CD4-positive, alpha-beta T cell treated with Interleukin-1 beta for 1 hour (primary cell): ENCODE data around the gene FBXO24.
A peak's percentile ranks its signal among the peaks of the same experiment; 100 is the strongest.

ENCODE experiments used
- DNase-seq, 2 donors: peaks; one replicate each; pipeline ENCODE4 v3.0.0-alpha.2; 2020 to 2022

The FBXO24 gene

GRCh38 chr7:100574362-100575205 is 11.5 kb upstream of the FBXO24 start:
- DNase-seq: no peak

- no peak for DNase-seq
These were observed 10.9 kb upstream of the FBXO24 start for GRCh38 chr7:100575206-100575631.

DNA sequence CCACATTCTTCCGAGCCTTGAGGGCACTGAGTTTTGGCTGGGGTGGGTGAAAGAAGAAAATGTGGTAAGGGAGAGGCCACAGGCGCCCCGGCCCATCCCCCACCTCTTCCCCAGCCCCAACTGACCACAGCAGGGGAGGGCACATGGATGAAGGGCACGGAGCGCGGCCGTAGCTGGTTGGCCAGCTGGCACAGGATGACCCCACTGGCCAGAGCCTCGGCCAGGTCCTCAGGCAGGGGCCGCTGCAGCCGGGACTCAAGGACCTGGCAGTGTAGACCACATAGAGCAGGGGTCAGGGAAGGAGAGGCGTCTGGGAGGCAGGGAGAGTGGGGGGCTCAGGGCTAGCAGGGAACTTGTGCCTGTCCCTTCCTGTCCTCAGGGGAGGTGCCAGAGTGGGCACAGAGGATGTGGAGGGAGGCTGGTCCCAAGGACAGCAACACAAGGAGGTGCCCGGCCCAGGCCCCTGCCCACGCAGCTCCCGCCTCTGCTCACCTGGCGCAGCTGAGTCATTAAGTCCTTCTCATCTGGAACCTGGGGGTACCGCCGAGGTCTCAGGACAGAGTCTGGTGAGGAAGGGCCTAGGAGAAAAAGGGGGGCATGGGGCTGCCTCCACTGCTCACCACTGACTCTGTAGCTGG is 10.3 kb upstream of the FBXO24 start:
- no peak for DNase-seq

- no peak for DNase-seq
These were observed 9.6 kb upstream of the FBXO24 start for GRCh38 chr7:100576384-100576993.

DNA sequence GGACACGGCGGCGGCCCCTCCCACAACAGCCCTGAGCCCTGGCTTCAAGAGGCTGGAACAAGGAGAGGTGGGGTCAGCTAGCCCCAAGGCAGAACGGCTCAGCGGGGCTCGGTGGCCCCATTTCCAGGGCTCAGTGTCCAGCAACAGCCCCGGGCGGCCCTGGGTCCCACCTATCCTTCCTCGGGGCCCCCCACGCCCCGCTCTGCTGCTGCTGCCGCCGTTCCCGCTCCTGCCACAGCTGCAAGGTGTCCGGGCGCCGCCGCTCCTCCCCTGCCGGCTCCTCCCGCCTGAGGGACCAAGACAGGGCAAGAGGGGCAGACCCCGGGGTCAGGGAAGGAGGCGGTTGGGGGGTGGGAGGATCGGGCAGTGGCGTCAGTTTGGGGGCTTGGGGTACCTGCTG is 9.0 kb upstream of the FBXO24 start:
- no peak for DNase-seq

DNA sequence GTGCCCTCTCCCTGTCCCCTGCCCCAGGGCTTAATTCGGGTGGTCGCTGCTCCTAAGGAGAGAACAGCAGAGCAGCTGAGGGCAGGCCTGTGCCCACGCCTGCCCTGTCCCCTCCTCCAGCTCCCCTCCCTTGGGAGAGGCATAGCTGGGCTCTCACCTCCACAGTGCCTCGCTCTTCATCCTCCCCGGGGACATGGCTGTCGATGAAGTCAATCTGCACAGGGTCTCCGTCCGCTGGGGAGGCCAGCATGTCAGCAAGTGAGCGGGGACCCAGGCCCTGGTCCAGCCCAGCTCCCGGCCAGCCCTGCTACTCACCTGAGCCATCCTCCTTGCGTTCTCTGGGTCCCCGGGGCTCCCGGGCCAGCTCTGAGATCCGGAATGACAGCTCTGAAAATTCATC is 8.6 kb upstream of the FBXO24 start:
- DNase-seq: no peak

GRCh38 chr7:100578246-100579183 is 7.6 kb upstream of the FBXO24 start:
- no peak for DNase-seq

DNA sequence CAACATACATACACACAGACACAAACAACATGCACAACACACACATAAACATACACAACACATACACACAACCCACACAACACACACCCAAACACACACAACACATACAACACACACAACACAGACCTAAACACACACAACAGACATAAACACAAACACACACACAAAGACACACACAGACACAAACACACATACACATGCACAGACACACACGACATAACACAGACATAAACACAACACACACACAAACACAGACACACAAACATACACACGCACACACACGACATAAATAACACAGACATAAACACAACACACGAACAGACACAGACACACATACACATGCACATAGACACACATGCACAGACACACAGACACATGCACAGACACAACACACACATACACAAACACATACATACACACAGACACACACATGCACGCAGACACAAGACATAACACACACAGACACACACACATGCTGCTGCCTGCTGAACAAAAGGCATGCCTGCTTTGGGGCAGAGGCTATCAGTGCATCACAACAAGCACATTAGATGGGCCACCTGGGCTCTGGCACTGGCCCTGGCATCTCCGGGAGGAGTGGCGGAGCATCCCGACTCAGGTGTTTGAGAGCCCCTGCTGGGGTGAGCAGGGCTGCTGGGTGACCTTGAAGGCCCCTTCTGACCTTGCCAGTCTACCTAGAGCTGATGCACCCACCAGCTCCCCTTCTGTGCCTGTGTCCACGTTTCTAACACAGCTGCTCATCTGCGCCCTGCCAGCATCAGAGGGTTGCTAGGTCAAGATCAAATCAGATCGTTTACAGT is 5.5 kb upstream of the FBXO24 start:
- DNase-seq: no peak

GRCh38 chr7:100582041-100582579 is 4.0 kb upstream of the FBXO24 start:
- no peak for DNase-seq

DNA sequence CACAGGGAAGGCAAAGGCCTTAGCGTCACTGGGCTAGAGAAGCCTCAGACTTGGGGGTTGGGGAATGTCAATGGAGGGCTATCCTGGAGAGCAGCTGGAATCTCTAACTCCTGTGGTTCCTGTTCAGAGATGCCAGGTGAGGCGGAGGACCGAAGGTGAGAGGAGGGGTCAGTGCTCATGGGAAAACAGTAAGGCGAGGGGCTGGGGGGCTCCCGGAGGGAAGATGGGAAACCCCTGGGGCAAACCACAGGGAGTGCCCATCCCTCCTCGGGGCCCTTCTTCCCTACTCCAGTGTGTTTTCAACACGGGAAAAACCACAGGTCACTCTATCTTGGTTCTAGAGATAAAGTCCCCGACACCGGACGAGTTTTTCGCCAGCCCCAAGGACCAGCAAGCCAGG is 3.5 kb upstream of the FBXO24 start:
- no peak for DNase-seq

- DNase-seq: peak; percentile 62 to 67
These were observed 2.7 kb upstream of the FBXO24 start for GRCh38 chr7:100583132-100584053.

- DNase-seq: no peak
These were observed 2.0 kb upstream of the FBXO24 start for GRCh38 chr7:100584054-100584682.

DNA sequence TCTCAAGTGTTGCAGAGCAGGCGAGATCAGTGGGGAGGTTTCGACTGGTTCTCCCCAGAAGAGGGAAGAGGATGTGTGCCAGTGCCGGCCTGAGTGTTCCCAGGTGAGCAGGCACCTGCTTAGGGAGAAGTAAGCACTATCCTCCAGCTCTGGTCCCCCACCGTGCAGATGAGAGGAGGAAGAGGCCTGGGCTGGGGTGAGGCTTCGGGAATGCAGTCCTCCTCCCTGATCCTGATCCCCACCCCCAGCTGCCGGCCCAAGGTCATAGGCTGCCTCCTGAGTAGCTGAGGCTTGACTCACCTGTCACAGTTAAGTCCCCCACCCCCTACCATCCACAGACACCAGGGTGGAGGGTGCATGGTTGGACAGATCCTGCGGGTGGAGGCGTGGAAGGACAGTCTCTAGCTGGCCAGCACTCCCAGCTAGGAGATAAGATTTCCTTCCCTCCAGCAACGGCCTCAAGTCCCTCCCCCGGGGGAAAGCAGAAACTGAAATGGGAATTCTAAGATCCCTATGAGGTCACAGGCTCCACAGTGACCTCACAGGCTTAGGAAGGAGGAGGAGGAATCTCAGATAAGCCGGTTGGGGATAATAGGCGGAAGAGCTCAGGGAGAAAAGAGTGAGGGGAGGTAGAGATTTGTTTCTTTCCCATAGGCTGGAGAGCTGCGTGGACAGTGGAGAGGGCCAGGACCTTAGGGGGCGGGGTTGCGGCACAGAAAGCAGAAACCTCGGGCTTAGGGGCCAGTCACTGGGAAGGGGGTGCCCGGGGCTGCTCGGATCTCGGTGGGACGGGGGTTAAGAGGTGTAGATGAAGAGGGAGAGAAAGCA is 1.2 kb upstream of the FBXO24 start:
- DNase-seq: no peak

GRCh38 chr7:100585511-100586265 is 440 bp upstream of the FBXO24 start, which contains the start of gene LRCH4:
LRCH4 (minus strand) TSS chr7:100586129; CDS start chr7:100586100, 29 bp downstream.
- peak; percentile 61 to 65 for DNase-seq

GRCh38 chr7:100588438-100588837 is 2.3 kb downstream of the FBXO24 start:
- DNase-seq: no peak

DNA sequence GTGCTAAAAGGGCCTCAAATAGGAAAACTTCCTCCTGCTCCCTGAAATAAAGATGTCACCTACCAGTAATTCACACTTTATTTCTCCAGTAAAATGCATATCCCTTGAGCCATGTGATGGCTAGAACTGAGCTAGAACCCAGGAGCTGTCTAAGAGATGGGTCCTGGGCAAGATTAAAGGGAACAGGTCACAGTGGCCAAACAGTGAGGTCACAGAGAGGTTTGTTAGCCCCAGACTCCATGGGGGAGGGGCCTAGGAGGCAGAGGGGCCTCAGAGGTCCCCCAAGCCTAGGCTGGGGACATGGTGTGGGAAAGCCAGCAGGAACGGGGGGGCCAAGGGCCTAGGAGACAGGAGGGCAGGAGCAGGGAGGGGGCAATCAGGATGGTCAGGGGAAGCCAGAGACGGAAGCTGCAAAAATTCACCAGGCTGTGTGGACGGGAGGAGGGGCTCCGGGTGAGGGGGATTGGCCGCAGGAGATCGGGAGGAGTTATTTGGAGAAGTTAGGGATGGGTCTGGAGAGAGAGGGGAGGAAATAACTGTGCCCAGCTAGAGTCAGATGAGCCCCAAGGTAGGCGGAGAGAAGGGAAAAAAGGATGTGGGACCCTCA is 3.3 kb downstream of the FBXO24 start:
- DNase-seq: no peak

GRCh38 chr7:100590077-100590737 is 4.1 kb downstream of the FBXO24 start:
- DNase-seq: no peak
